PC-3 (cell line): ENCODE data around the gene ATG5. TPM values are rescaled to one million over a fixed set of nuclear protein-coding genes. Genes with fewer than 3 reads are reported as not detected.

Source experiments
- ATAC-seq: fragments of 200-7000 bp; cut with Tn5 transposase; 2 replicates; pipeline ENCODE4 v1.9.1; 2020; ENCODE audit warnings: mild to moderate bottlenecking, moderate library complexity
- BruUV-seq: library from RNA; stranded (reverse); fragments of 400-500 nt; replicated peaks from 2 replicates; lab custom pipeline; 2021; lab: Mats Ljungman, UMichigan
- CTCF ChIA-PET: fragments of 300-600 bp; sonication (Branson Sonifier 250); formaldehyde crosslinking; loops from one replicate; lab custom pipeline; 2022; ENCODE audit warnings: antibody characterized with exemption; lab: Charles Lee
- POLR2A ChIA-PET: fragments of 300-600 bp; sonication (Branson Sonifier 250); formaldehyde crosslinking; loops from one replicate; lab custom pipeline; 2022; ENCODE audit warnings: antibody characterized with exemption; ENCODE audit not compliant: unreplicated experiment; lab: Charles Lee
- DNase-seq: peaks from one replicate; pipeline ENCODE4 v3.0.0-alpha.2; 2015
- H2AFZ ChIP-seq: fragments of 300-600 bp; sonication (generic); 2 replicates; pipeline ENCODE4 v1.6.0; 2016; ENCODE audit warnings: antibody characterized with exemption, low read length
- H3F3A ChIP-seq: fragments of 300-600 bp; sonication (generic); one replicate; pipeline ENCODE4 v1.6.0; 2017; ENCODE audit warnings: antibody characterized with exemption, low read length, control low read depth, mild to moderate bottlenecking; ENCODE audit not compliant: unreplicated experiment
- H3K27ac ChIP-seq: fragments of 300-600 bp; sonication (generic); 2 replicates; pipeline ENCODE4 v1.5.1; 2016; ENCODE audit warnings: mild to moderate bottlenecking, low read length
- H3K27me3 ChIP-seq: fragments of 300-600 bp; sonication (generic); 2 replicates; pipeline ENCODE4 v1.6.1; 2016; ENCODE audit warnings: low read length, mixed read lengths
- H3K36me3 ChIP-seq: fragments of 300-600 bp; sonication (generic); 2 replicates; pipeline ENCODE4 v1.6.1; 2016; ENCODE audit warnings: low read depth, mixed run types, low read length, mixed read lengths
- H3K4me1 ChIP-seq: fragments of 300-600 bp; sonication (generic); 2 replicates; pipeline ENCODE4 v1.5.1; 2016; ENCODE audit warnings: low read length; ENCODE audit not compliant: insufficient read depth
- H3K4me2 ChIP-seq: fragments of 300-600 bp; sonication (generic); 2 replicates; pipeline ENCODE4 v1.6.0; 2016; ENCODE audit warnings: low read length
- H3K4me3 ChIP-seq: fragments of 300-600 bp; sonication (generic); 2 replicates; pipeline ENCODE4 v1.5.1; 2016; ENCODE audit warnings: mild to moderate bottlenecking, low read length, mixed read lengths
- H3K79me2 ChIP-seq: fragments of 300-600 bp; sonication (generic); 2 replicates; pipeline ENCODE4 v1.6.1; 2017; ENCODE audit warnings: low read length, mixed read lengths
- H3K9ac ChIP-seq: fragments of 300-600 bp; sonication (generic); 2 replicates; pipeline ENCODE4 v1.6.0; 2016; ENCODE audit warnings: mild to moderate bottlenecking, low read length
- H3K9me2 ChIP-seq: fragments of 300-600 bp; sonication (generic); replicated peaks from 2 replicates; pipeline ENCODE4 v1.6.1; 2016; ENCODE audit warnings: mixed run types, low read length, mixed read lengths
- H3K9me3 ChIP-seq: fragments of 300-600 bp; sonication (generic); 2 replicates; pipeline ENCODE4 v1.6.1; 2016; ENCODE audit warnings: low read length, mixed read lengths
- H4K20me1 ChIP-seq: fragments of 300-600 bp; sonication (generic); 2 replicates; pipeline ENCODE4 v1.6.1; 2016; ENCODE audit warnings: low read length, mixed read lengths
- EZH2 ChIP-seq: fragments of 300-600 bp; sonication (generic); IDR thresholded peaks from one replicate; pipeline ENCODE4 v1.6.1; 2017; ENCODE audit warnings: antibody characterized with exemption, mild to moderate bottlenecking, low read length; ENCODE audit not compliant: unreplicated experiment
- EZH2phosphoT487 ChIP-seq: fragments of 300-600 bp; sonication (generic); IDR thresholded peaks from 2 replicates; pipeline ENCODE4 v1.6.1; 2018; ENCODE audit warnings: mild to moderate bottlenecking, antibody characterized with exemption, low read length, borderline replicate concordance
- intact Hi-C: fragments of 100-400 bp; cut with micrococcal nuclease; formaldehyde crosslinking; loops from 2 replicates; pipeline ENCODE4 v1.9.0; 2023
- total RNA-seq: library from RNA; depleted of rRNA; stranded (reverse); fragments of >200 nt; gene quantifications from 2 replicates; pipeline ENCODE4 v1.2.3, GENCODE V29; 2014; rRNA removed
- TF ChIP-seq, protein P1 (sequence below): fragments of 300-600 bp; sonication (generic); conservative IDR thresholded peaks from 2 replicates; pipeline ENCODE4 v1.5.1; 2017; ENCODE audit warnings: antibody characterized with exemption, low read depth, mild to moderate bottlenecking, low read length

The ATG5 gene
- total RNA-seq, 1 experiment from 2014 or later, result 38.8 TPM

DNA sequence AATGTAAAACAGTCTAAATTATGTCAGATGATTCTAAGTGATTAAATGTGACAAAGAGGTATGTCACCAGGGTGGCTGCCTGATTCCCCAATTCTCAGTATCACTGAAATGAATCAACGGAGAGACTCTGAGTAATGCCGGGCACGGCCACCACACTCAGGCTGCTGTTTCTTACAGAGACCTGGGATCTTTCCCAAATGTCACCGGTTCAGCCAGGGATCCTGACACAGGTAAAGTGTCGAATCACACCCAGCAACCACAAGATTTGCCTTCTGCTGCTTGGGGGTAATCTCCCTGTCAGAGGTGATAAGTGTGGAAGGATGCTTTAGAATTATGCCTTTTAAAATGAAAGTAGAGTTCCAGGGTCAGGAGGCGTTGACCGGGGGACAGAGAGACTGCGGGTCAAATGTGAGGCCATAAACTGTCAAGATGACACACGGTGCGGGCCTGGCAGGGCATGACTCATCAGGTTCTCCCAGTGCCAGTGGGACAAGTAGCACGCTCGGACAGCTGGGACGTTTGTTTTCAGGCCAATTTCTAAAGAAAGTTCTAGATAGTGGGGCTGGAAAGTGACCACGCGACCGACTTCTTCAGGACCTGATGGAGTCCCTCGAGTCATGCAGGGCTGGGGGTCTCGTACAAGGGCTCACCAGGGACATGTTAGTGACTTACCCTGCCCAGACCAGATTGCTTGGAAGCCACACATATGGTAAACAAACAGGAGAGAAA lies 190.5 kb downstream of the ATG5 start:
- ChIA-PET CTCF (no interaction called here), POLR2A (interaction anchor here (0.7 kb wide), 1 partner anchor 350 kb away, joined by 3 read pairs; no protein-coding TSS in a partner anchor)
- Histone ChIP-seq H3K27me3 (no peaks in the 10 kb centered on the region), H3K79me2 (no peaks in the 10 kb centered on the region), H3F3A (no peaks in the 10 kb centered on the region), H3K9ac (peak overlapping the region; percentile 74), H2AFZ (peak overlapping the region; percentile 87), H4K20me1 (no peaks in the 10 kb centered on the region), H3K9me3 (no peaks in the 10 kb centered on the region), H3K36me3 (no peaks in the 10 kb centered on the region), H3K4me3 (peak overlapping the region; percentile 54), H3K4me2 (peak overlapping the region; percentile 77), H3K9me2 (no peaks in the 10 kb centered on the region), H3K27ac (peak overlapping the region; percentile 98), H3K4me1 (peaks cover 30% of the 10 kb centered on the region)
- intact Hi-C loops, result no loop called here
- DNase-seq (peak; percentile 81), ATAC-seq (peak; percentile 87)
- no TSS peak for BruUV-seq
- TF ChIP-seq EZH2phosphoT487, result no peak
- no peak for TF ChIP-seq EZH2
- TF ChIP-seq, protein P1, sequence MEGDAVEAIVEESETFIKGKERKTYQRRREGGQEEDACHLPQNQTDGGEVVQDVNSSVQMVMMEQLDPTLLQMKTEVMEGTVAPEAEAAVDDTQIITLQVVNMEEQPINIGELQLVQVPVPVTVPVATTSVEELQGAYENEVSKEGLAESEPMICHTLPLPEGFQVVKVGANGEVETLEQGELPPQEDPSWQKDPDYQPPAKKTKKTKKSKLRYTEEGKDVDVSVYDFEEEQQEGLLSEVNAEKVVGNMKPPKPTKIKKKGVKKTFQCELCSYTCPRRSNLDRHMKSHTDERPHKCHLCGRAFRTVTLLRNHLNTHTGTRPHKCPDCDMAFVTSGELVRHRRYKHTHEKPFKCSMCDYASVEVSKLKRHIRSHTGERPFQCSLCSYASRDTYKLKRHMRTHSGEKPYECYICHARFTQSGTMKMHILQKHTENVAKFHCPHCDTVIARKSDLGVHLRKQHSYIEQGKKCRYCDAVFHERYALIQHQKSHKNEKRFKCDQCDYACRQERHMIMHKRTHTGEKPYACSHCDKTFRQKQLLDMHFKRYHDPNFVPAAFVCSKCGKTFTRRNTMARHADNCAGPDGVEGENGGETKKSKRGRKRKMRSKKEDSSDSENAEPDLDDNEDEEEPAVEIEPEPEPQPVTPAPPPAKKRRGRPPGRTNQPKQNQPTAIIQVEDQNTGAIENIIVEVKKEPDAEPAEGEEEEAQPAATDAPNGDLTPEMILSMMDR, result no peak

Other genes with a start within 250 kb of the ATG5 start
- 2.0 and 2.5 TPM in 2 replicates for gene PRDM1, start 239.4 kb downstream of the ATG5 start, total RNA-seq
- 19.9 and 22.2 TPM in 2 replicates for gene CRYBG1, start 35.0 kb upstream of the ATG5 start, total RNA-seq